Right lung (tissue), 10 donors: ENCODE measurements around the gene CD55. TPM values are rescaled to one million over a fixed set of nuclear protein-coding genes. Genes with fewer than 3 reads are reported as not detected.

Experiments used
- DNase-seq, 2 donors: peaks; one replicate each; pipeline ENCODE4 v3.0.0-alpha.2; 2013
- long read RNA-seq, 8 donors: transcript quantifications; one replicate each; lab custom pipeline, GENCODE V29; 2026
- polyA plus RNA-seq, 5 donors: library from polyadenylated mRNA; unstranded; fragments of 120-200 nt; gene quantifications; one replicate each; pipeline versions ENCODE4 v1.2.1 to v1.2.3, GENCODE V29; 2013; ENCODE audit warnings: inconsistent platforms in 1 of 5, low replicate concordance in 1 of 5; ENCODE audit not compliant: insufficient read length in 5 of 5, insufficient read depth in 1 of 5

CD55 gene
- polyA plus RNA-seq = 10 to 100 TPM; 49.4 to 96.5 (median 63.6) TPM
- long read RNA-seq, donor 1, partial matches to known transcripts = 44 of 63 reads
- long read RNA-seq, donor 1, other reads (novel, unspliced or antisense) = 18 of 63 reads
- long read RNA-seq, donor 2, partial matches to known transcripts = 0 of 5 reads
- long read RNA-seq, donor 2, other reads (novel, unspliced or antisense) = 5 of 5 reads
- long read RNA-seq, donor 3, partial matches to known transcripts = 5 of 21 reads
- long read RNA-seq, donor 3, other reads (novel, unspliced or antisense) = 16 of 21 reads
- long read RNA-seq, donor 4, partial matches to known transcripts = 10 of 15 reads
- long read RNA-seq, donor 4, other reads (novel, unspliced or antisense) = 5 of 15 reads
- long read RNA-seq, donor 5, partial matches to known transcripts = 17 of 29 reads
- long read RNA-seq, donor 5, other reads (novel, unspliced or antisense) = 12 of 29 reads
- long read RNA-seq, donor 6, partial matches to known transcripts = 45 of 71 reads
- long read RNA-seq, donor 6, other reads (novel, unspliced or antisense) = 26 of 71 reads
- long read RNA-seq, donor 7, partial matches to known transcripts = 0 of 6 reads
- long read RNA-seq, donor 7, other reads (novel, unspliced or antisense) = 6 of 6 reads
- long read RNA-seq, donor 8 = 0 reads

- peak; percentile 83 to 84 for DNase-seq
Observed at GRCh38 chr1:207321079-207321789, at the start of gene CD55. Gene CD55, plus strand, starts transcription at chr1:207321678. Its CDS starts 88 bp downstream, at chr1:207321766.

GRCh38 chr1:207274882-207275281, 46.6 kb upstream of the CD55 start:
- DNase-seq = no peak

- DNase-seq = no peak
Observed at GRCh38 chr1:207276465-207276864, 45.0 kb upstream of the CD55 start.

- DNase-seq = no peak
Observed at GRCh38 chr1:207277241-207277640, 44.2 kb upstream of the CD55 start.

- no peak for DNase-seq
Observed at GRCh38 chr1:207279652-207280051, 41.8 kb upstream of the CD55 start.

GRCh38 chr1:207280706-207281105, 40.8 kb upstream of the CD55 start:
- no peak for DNase-seq

GRCh38 chr1:207282058-207282457, 39.4 kb upstream of the CD55 start:
- no peak for DNase-seq

GRCh38 chr1:207282496-207283380, 38.7 kb upstream of the CD55 start:
- DNase-seq = no peak

- DNase-seq = no peak
Observed at GRCh38 chr1:207283421-207283820, 38.1 kb upstream of the CD55 start.

GRCh38 chr1:207284209-207284897, 37.1 kb upstream of the CD55 start:
- no peak for DNase-seq

- DNase-seq = no peak
Observed at GRCh38 chr1:207286786-207287468, 34.6 kb upstream of the CD55 start.

GRCh38 chr1:207288315-207288714, 33.2 kb upstream of the CD55 start:
- no peak for DNase-seq

- DNase-seq = no peak
Observed at GRCh38 chr1:207289756-207290155, 31.7 kb upstream of the CD55 start.

- no peak for DNase-seq
Observed at GRCh38 chr1:207291723-207292122, 29.8 kb upstream of the CD55 start.

GRCh38 chr1:207298186-207298585, 23.3 kb upstream of the CD55 start:
- DNase-seq = no peak

GRCh38 chr1:207298636-207299398, 22.7 kb upstream of the CD55 start:
- peak in 1 of 2 donors; percentile 12 for DNase-seq

GRCh38 chr1:207300970-207301369, 20.5 kb upstream of the CD55 start:
- DNase-seq = no peak

- DNase-seq = no peak
Observed at GRCh38 chr1:207302618-207303393, 18.7 kb upstream of the CD55 start.
